ENCODE data around the gene TMEM30B.
"Not testable (repeated sequence)": the region's sequence is repeated elsewhere in the genome, so short reads cannot be mapped to it uniquely, and the experiment has no call there.

Gene TMEM30B

DNA sequence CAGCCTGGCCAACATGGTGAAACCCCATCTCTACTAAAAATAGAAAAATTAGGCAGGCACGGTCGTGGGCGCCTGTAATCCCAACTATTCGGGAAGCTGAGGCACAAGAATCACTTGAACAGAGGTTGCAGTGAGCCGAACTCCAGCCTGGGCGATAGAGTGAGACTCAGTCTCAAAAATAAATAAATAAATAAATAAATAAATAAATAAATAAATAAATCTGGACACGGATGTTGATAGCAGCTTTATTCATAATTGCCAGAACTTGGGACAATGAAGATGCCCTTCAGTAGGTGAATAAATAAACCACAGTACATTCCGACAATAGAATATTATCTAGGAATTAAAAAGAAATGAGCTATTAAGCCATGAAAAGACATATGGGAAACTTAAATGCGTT is 31.1 kb downstream of the TMEM30B start:
- H3K9ac ChIP-seq (ENCODE audit: low read depth, low read length) = no peak overlapping the region
- H3K27me3 ChIP-seq (ENCODE audit: control insufficient read depth, insufficient read depth, low read length) = no peaks in the 10 kb centered on the region
- H3K9me3 ChIP-seq (replicated peaks; ENCODE audit: low read length) = no peaks in the 10 kb centered on the region
- peaks cover 32% of the 10 kb centered on the region for H3K4me1 ChIP-seq (ENCODE audit: control insufficient read depth, insufficient read depth, low read length)
- no peaks in the 10 kb centered on the region for H3K36me3 ChIP-seq (ENCODE audit: insufficient read depth, low read length)
- H3K4me2 ChIP-seq (ENCODE audit: low read length) = no peak overlapping the region
- no peak overlapping the region for H3K4me3 ChIP-seq (ENCODE audit: low read length)

DNA sequence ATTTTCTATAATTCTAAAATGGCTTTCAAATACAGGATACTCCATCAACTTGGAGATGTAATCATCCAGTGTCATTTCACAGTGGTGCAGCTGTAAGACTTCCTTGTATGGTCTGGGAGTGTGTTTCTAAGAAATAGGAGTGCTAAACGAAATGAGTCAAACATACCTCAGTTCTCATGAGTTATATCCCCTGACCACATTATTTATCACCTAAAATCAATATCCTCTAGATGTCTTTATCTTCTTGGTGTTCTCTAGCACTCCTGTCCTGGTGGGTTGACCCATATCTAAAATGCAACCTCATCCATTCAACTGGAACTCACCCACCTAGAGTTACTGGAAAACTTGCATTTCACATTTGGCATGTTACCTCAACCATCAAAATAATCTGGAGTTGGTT is 33.2 kb downstream of the TMEM30B start:
- no peak overlapping the region for H3K4me2 ChIP-seq (ENCODE audit: low read length)

DNA sequence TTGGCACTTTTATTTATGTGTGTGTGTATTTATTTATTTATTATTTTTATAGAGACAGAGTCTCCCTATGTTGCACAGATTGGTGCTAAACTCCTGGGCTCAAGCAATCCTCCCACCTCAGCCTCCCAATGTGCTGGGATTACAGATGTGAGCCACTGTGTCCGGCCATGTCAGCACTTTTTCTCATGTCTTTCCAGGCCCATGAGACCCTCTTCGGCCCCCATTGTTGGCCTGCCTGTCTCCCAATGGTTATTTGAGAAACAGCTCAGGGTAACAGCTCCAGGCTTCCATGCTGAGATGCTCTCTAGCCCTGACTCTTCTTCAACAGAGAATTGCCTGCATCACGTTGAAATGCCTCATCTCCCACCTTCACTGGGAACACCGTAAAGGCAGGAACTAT is 34.4 kb downstream of the TMEM30B start:
- H3K27me3 ChIP-seq (ENCODE audit: control insufficient read depth, insufficient read depth, low read length) = no peaks in the 10 kb centered on the region
- H3K9me3 ChIP-seq (replicated peaks; ENCODE audit: low read length) = no peaks in the 10 kb centered on the region
- H3K4me3 ChIP-seq (ENCODE audit: low read length) = no peak overlapping the region
- no peak overlapping the region for H3K9ac ChIP-seq (ENCODE audit: low read depth, low read length)
- H3K4me2 ChIP-seq (ENCODE audit: low read length) = no peak overlapping the region
- H3K36me3 ChIP-seq (ENCODE audit: insufficient read depth, low read length) = no peaks in the 10 kb centered on the region
- peaks cover 19% of the 10 kb centered on the region for H3K4me1 ChIP-seq (ENCODE audit: control insufficient read depth, insufficient read depth, low read length)

More for the DNA sequence above, 33.2 kb downstream of the TMEM30B start:
- Histone ChIP-seq H3K27me3 (ENCODE audit: control insufficient read depth, insufficient read depth, low read length) (no peaks in the 10 kb centered on the region), H3K4me3 (ENCODE audit: low read length) (no peak overlapping the region), H3K9me3 (replicated peaks; ENCODE audit: low read length) (no peaks in the 10 kb centered on the region), H3K4me1 (ENCODE audit: control insufficient read depth, insufficient read depth, low read length) (peaks cover 29% of the 10 kb centered on the region), H3K9ac (ENCODE audit: low read depth, low read length) (no peak overlapping the region), H3K36me3 (ENCODE audit: insufficient read depth, low read length) (no peaks in the 10 kb centered on the region)

DNA sequence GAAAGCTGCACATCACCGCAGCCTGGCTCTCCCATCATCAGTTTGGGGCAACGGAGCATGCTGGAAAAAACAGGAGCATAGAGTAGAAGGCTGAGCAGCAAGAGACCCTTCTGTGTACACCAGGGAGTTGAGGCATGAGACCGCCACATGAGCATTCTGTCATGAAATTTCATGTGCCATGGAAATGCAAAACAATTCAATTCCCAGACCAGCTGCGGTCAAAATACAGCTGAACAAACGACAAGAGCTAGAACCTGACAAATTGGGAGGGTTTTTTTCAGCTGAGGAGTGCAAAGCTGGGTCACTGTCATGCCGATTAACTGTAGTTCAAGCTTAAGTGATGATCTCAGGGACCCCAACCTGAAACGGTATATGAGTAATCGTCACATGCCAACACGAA is 37.1 kb downstream of the TMEM30B start:
- Histone ChIP-seq H3K4me2 (ENCODE audit: low read length) (peak overlapping the region; percentile 23), H3K36me3 (ENCODE audit: insufficient read depth, low read length) (no peaks in the 10 kb centered on the region), H3K4me3 (ENCODE audit: low read length) (no peak overlapping the region), H3K9me3 (replicated peaks; ENCODE audit: low read length) (peaks cover 13% of the 10 kb centered on the region), H3K9ac (ENCODE audit: low read depth, low read length) (no peak overlapping the region), H3K27me3 (ENCODE audit: control insufficient read depth, insufficient read depth, low read length) (no peaks in the 10 kb centered on the region), H3K4me1 (ENCODE audit: control insufficient read depth, insufficient read depth, low read length) (peaks cover 19% of the 10 kb centered on the region)

DNA sequence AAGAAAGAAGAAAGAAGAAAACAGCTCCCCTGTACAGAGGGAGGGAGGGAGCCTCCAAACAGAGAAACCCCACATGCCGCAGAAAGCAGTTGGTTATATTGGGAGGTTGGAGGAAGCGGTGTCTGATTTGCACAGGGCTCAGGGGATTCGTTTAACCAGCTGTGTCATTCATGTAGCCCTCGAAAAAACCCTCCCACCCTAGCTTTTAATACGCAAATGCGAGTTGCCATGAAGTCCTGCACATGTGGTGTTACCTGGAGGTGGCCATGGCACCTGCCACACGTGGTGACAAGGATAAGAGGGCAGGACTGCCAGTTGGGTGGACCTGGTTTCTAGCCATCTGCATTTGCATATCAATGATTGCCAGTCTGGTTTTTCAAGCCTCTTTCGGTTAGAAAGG is 40.9 kb downstream of the TMEM30B start:
- Histone ChIP-seq H3K4me3 (ENCODE audit: low read length) (no peak overlapping the region), H3K9ac (ENCODE audit: low read depth, low read length) (no peak overlapping the region), H3K4me2 (ENCODE audit: low read length) (no peak overlapping the region), H3K4me1 (ENCODE audit: control insufficient read depth, insufficient read depth, low read length) (peaks cover 8% of the 10 kb centered on the region), H3K36me3 (ENCODE audit: insufficient read depth, low read length) (no peaks in the 10 kb centered on the region), H3K27me3 (ENCODE audit: control insufficient read depth, insufficient read depth, low read length) (no peaks in the 10 kb centered on the region), H3K9me3 (replicated peaks; ENCODE audit: low read length) (peaks cover 13% of the 10 kb centered on the region)

DNA sequence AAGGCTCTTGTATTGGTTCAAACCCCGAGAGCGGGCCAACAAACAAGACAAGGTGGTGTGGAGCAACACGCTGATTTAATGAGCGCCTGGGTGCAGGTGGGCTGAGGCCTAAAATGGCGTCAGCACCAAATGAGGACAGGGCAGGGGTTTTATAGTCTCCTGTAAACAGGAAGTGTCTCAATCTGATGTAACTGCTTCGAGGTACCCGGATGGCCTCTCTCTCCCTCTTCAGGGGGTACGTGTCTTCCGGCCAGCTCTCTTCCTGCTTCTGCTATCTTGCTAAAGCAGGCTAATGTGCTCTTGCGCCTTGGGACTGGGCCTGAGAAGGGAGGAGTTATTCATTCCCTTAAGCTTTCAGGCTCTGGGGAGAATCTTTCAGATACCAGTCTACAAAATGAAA is 41.9 kb downstream of the TMEM30B start:
- not testable (repeated sequence) for H3K4me3 ChIP-seq (ENCODE audit: low read length); H3K27me3 ChIP-seq (ENCODE audit: control insufficient read depth, insufficient read depth, low read length); H3K4me2 ChIP-seq (ENCODE audit: low read length); H3K36me3 ChIP-seq (ENCODE audit: insufficient read depth, low read length); H3K9ac ChIP-seq (ENCODE audit: low read depth, low read length)
- Histone ChIP-seq H3K9me3 (replicated peaks; ENCODE audit: low read length) (peaks cover 13% of the 10 kb centered on the region), H3K4me1 (ENCODE audit: control insufficient read depth, insufficient read depth, low read length) (peaks cover 10% of the 10 kb centered on the region)

DNA sequence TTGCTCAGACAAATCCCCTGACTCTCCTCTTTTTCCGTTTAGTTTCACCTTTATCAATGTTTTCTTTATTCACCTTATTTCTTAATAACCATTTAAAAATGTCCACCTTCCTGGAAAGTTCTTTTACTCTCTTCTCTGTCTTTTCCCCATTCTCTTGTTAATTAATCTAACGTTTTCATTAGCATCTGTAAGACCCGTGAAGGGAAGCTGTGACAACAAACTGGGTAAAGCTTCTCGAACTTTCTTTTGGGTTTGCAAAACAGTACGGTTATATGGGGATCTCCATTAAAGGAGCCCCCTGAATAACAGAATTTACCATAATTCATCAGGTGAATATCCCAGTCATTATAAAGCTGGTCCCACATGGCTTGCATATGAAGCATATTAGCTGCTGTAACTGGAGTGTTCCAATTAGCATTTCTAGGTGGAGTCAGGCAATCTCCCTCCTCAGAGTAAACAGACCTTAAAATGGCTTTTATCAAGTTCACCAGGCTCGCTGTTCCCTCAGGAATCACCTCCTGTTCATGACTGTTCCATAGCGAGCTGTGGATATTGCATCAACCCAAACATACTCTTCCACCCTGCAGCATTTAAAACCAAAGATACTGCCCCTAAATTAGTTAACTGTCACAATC is 42.4 kb downstream of the TMEM30B start:
- Histone ChIP-seq H3K27me3 (ENCODE audit: control insufficient read depth, insufficient read depth, low read length) (no peaks in the 10 kb centered on the region), H3K4me3 (ENCODE audit: low read length) (no peak overlapping the region), H3K9me3 (replicated peaks; ENCODE audit: low read length) (peaks cover 13% of the 10 kb centered on the region), H3K9ac (ENCODE audit: low read depth, low read length) (no peak overlapping the region), H3K4me1 (ENCODE audit: control insufficient read depth, insufficient read depth, low read length) (peaks cover 10% of the 10 kb centered on the region), H3K4me2 (ENCODE audit: low read length) (no peak overlapping the region), H3K36me3 (ENCODE audit: insufficient read depth, low read length) (no peaks in the 10 kb centered on the region)

DNA sequence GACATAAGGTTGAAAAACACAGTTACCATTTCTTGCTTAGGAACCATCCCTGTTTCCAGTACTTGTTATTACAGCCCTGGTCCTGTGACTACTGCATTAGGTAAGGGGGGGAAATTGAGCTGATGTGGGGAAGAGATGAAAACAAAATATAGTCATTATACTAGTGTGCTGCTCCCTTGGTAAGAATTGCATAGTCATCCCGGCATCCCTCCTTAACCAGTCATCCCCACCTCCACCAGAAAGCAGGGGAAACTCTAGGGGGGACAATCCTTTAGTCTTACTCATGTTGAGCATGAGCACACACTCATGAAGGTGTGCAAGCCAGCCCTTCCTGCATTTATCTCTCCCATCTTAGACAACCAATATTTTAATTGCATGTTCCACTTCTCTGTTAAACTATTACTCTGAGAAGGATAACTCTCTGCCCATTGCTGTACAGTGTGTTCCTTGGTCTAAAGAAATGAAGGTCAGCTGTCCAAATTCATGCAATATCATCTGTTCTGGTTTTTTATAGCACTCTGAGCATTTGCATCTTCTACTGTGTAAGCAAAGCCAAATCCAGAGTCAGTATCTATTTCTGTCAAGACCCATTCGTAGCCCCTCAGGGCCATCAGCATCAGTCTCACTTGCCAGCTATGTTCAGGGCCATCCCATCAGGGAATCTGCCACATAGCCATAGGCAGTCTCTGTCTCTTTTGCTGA is 46.8 kb downstream of the TMEM30B start:
- Histone ChIP-seq H3K9me3 (replicated peaks; ENCODE audit: low read length) (no peaks in the 10 kb centered on the region), H3K4me2 (ENCODE audit: low read length) (no peak overlapping the region), H3K9ac (ENCODE audit: low read depth, low read length) (no peak overlapping the region), H3K27me3 (ENCODE audit: control insufficient read depth, insufficient read depth, low read length) (no peaks in the 10 kb centered on the region), H3K4me3 (ENCODE audit: low read length) (no peak overlapping the region), H3K36me3 (ENCODE audit: insufficient read depth, low read length) (no peaks in the 10 kb centered on the region), H3K4me1 (ENCODE audit: control insufficient read depth, insufficient read depth, low read length) (peaks cover 18% of the 10 kb centered on the region)

DNA sequence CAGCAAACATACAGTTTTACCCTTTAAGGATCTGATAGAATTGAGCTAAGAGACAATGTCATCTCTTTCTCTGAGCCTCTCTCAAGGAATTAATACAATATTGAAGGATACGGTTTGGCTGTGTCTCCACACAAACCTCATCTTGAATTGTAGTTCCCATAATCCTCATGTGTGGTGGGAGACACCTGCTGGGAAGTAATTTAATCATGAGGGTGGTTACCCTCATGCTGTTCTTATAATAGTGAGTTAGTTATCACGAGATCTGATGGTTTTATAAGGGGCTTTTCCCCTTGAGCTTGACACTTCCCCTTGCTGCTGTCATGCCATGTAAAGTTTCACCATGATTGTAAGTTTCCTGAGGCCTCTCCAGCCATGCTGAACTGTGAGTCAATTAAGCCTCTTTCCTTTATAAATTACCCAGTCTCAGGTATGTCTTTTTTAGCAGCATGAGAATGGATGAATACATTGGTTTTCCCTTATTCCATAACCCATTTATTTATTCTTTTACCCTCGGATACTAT is 47.6 kb downstream of the TMEM30B start:
- H3K27me3 ChIP-seq (ENCODE audit: control insufficient read depth, insufficient read depth, low read length) = no peaks in the 10 kb centered on the region
- no peaks in the 10 kb centered on the region for H3K9me3 ChIP-seq (replicated peaks; ENCODE audit: low read length)
- H3K4me1 ChIP-seq (ENCODE audit: control insufficient read depth, insufficient read depth, low read length) = peaks cover 18% of the 10 kb centered on the region
- H3K9ac ChIP-seq (ENCODE audit: low read depth, low read length) = no peak overlapping the region
- H3K36me3 ChIP-seq (ENCODE audit: insufficient read depth, low read length) = no peaks in the 10 kb centered on the region
- no peak overlapping the region for H3K4me2 ChIP-seq (ENCODE audit: low read length)
- H3K4me3 ChIP-seq (ENCODE audit: low read length) = no peak overlapping the region

DNA sequence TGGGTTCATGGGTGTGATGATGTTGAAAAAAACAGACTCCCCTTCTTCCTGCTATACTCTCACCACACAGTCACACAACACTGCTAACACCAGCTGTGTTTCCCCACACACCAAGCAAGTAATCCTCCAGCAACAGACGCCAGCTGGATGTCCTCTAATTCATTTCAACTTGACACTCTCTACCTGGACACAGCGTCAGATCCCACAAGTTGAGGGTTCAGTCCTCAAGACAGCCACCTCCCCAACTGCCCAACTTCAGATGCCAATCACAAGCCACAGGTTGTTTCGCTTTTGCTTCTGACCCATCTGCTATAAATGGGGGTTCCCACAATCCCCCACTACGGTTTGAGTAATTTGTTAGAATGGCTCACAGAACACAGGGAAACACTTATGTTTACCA is 49.3 kb downstream of the TMEM30B start:
- Histone ChIP-seq H3K4me3 (ENCODE audit: low read length) (no peak overlapping the region), H3K36me3 (ENCODE audit: insufficient read depth, low read length) (no peaks in the 10 kb centered on the region), H3K9me3 (replicated peaks; ENCODE audit: low read length) (no peaks in the 10 kb centered on the region), H3K4me2 (ENCODE audit: low read length) (no peak overlapping the region), H3K27me3 (ENCODE audit: control insufficient read depth, insufficient read depth, low read length) (no peaks in the 10 kb centered on the region), H3K9ac (ENCODE audit: low read depth, low read length) (no peak overlapping the region), H3K4me1 (ENCODE audit: control insufficient read depth, insufficient read depth, low read length) (peaks cover 21% of the 10 kb centered on the region)

DNA sequence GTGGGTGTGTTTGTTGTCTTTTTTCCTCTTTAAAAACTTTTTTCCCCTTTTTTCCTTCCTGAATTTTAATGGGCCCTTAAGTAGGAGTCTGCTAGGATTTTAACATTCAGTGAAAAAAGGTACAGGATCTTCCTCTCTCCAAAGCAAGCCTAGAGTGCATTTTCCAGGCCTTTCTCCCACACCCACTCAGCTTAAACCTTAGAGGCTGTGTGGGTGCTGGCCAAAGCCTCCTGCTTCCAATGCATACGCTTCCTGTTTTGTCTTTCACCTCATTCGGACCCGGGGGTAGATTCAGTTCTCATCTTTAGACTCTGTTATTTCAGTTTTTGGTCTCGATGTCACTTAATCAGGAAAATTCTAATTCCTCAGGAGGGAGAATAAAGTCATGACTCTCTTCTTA is 51.2 kb downstream of the TMEM30B start:
- H3K36me3 ChIP-seq (ENCODE audit: insufficient read depth, low read length) = no peaks in the 10 kb centered on the region
- no peak overlapping the region for H3K9ac ChIP-seq (ENCODE audit: low read depth, low read length)
- H3K4me1 ChIP-seq (ENCODE audit: control insufficient read depth, insufficient read depth, low read length) = peaks cover 38% of the 10 kb centered on the region
- H3K4me3 ChIP-seq (ENCODE audit: low read length) = no peak overlapping the region
- H3K4me2 ChIP-seq (ENCODE audit: low read length) = no peak overlapping the region
- no peaks in the 10 kb centered on the region for H3K9me3 ChIP-seq (replicated peaks; ENCODE audit: low read length)
- H3K27me3 ChIP-seq (ENCODE audit: control insufficient read depth, insufficient read depth, low read length) = no peaks in the 10 kb centered on the region

DNA sequence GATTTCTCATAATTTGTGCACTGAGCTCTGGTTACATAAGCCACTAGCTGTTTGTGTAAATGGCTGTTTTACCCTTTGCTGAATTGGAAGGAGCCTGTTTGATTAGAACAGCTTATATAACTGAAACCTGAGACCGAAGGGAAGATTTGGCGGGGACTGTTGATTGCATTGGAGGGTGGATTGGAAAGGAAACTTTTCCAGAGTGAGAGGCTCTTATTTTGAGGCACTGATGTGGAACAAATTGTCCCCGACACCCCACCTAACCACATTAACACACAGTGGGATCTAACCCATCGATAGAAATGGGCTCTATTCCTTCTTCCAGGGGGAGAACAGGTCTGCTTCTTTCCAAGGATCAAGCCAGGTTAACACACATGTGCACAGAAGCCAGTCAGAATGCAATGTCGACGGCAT is 51.7 kb downstream of the TMEM30B start:
- no peak overlapping the region for H3K4me2 ChIP-seq (ENCODE audit: low read length)
- no peak overlapping the region for H3K9ac ChIP-seq (ENCODE audit: low read depth, low read length)
- no peaks in the 10 kb centered on the region for H3K27me3 ChIP-seq (ENCODE audit: control insufficient read depth, insufficient read depth, low read length)
- no peaks in the 10 kb centered on the region for H3K9me3 ChIP-seq (replicated peaks; ENCODE audit: low read length)
- H3K4me1 ChIP-seq (ENCODE audit: control insufficient read depth, insufficient read depth, low read length) = peaks cover 35% of the 10 kb centered on the region
- no peak overlapping the region for H3K4me3 ChIP-seq (ENCODE audit: low read length)
- no peaks in the 10 kb centered on the region for H3K36me3 ChIP-seq (ENCODE audit: insufficient read depth, low read length)

Data from skeletal muscle satellite cell (primary cell).